AG09309 (cell line): Measurements from ENCODE around the gene TMEM63C.

Source experiments
- DNase-seq: peaks from one replicate; pipeline ENCODE4 v3.0.0-alpha.2; 2010; ENCODE audit warnings: low read depth
- H3K4me3 ChIP-seq: 2 replicates; pipeline ENCODE4 v1.5.1; 2011; ENCODE audit warnings: mild to moderate bottlenecking, low read depth, low read length, moderate library complexity; ENCODE audit not compliant: control insufficient read depth
- CTCF ChIP-seq: IDR thresholded peaks from 2 replicates; pipeline ENCODE4 v1.5.1; 2011; ENCODE audit warnings: mild to moderate bottlenecking, low read depth, low read length, inconsistent platforms; ENCODE audit not compliant: insufficient read depth, control insufficient read depth; ENCODE audit errors: missing control alignments

Gene TMEM63C

GRCh38 chr14:77264466-77265186, 83.0 kb downstream of the TMEM63C start:
- no peak for TF ChIP-seq CTCF
- no peak for DNase-seq
- H3K4me3 ChIP-seq = no peak overlapping the region

- no peak overlapping the region for H3K4me3 ChIP-seq
- DNase-seq = no peak
- no peak for TF ChIP-seq CTCF
Observed at GRCh38 chr14:77265187-77265515, 83.6 kb downstream of the TMEM63C start.

GRCh38 chr14:77265561-77266335, 84.2 kb downstream of the TMEM63C start:
- DNase-seq = no peak
- no peak for TF ChIP-seq CTCF
- H3K4me3 ChIP-seq = no peak overlapping the region

GRCh38 chr14:77266336-77266735, 84.7 kb downstream of the TMEM63C start:
- DNase-seq = no peak
- TF ChIP-seq CTCF = no peak
- H3K4me3 ChIP-seq = no peak overlapping the region

- H3K4me3 ChIP-seq = no peak overlapping the region
- no peak for TF ChIP-seq CTCF
- no peak for DNase-seq
Observed at GRCh38 chr14:77267937-77268699, 86.5 kb downstream of the TMEM63C start.

GRCh38 chr14:77268989-77269600, 87.5 kb downstream of the TMEM63C start:
- no peak overlapping the region for H3K4me3 ChIP-seq
- no peak for TF ChIP-seq CTCF
- DNase-seq = no peak
